Measurements from ENCODE around the gene BMPR1B.

Gene BMPR1B

DNA sequence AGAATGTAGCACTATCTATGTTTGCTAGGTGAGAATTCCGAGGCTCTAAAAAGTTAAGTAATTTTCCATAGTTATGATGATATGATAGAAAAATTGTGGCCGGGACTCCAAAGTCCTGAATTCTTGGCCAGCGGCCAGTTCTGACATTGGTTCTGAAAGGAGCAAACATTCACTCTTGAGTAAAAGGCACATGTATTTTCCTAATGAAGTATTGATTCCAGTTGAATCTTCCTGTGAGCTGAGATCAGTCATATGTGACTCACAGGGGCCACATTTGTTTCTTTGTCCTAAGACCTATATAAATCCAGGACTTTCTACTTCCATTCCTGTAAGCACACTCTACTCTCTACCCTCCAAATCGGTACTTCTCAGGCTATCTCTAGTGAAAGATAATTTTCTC lies 349.9 kb downstream of the BMPR1B start:
- no peaks in the 10 kb centered on the region for H3K9me2 ChIP-seq (replicated peaks; ENCODE audit: control insufficient read depth, low read length)
- H3K9me3 ChIP-seq (ENCODE audit: control insufficient read depth, insufficient read depth, low read length): no peaks in the 10 kb centered on the region
- H4K20me1 ChIP-seq (ENCODE audit: control insufficient read depth, insufficient read depth, low read depth, low read length): no peaks in the 10 kb centered on the region
- H3K79me2 ChIP-seq (ENCODE audit: control insufficient read depth, low read length): no peaks in the 10 kb centered on the region
- no peak overlapping the region for H3K27ac ChIP-seq (ENCODE audit: low read depth, low read length)
- TF ChIP-seq EZH2phosphoT487 (IDR thresholded peaks at IDR 0.05; ENCODE audit: borderline replicate concordance, low read length): no peak
- TF ChIP-seq, protein P1, sequence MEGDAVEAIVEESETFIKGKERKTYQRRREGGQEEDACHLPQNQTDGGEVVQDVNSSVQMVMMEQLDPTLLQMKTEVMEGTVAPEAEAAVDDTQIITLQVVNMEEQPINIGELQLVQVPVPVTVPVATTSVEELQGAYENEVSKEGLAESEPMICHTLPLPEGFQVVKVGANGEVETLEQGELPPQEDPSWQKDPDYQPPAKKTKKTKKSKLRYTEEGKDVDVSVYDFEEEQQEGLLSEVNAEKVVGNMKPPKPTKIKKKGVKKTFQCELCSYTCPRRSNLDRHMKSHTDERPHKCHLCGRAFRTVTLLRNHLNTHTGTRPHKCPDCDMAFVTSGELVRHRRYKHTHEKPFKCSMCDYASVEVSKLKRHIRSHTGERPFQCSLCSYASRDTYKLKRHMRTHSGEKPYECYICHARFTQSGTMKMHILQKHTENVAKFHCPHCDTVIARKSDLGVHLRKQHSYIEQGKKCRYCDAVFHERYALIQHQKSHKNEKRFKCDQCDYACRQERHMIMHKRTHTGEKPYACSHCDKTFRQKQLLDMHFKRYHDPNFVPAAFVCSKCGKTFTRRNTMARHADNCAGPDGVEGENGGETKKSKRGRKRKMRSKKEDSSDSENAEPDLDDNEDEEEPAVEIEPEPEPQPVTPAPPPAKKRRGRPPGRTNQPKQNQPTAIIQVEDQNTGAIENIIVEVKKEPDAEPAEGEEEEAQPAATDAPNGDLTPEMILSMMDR (IDR thresholded peaks at IDR 0.05; ENCODE audit: low read depth, low read length, poor library complexity, severe bottlenecking): no peak
- H3K4me1 ChIP-seq (ENCODE audit: control insufficient read depth, low read length): no peaks in the 10 kb centered on the region
- no peaks in the 10 kb centered on the region for H3F3A ChIP-seq (ENCODE audit: control insufficient read depth, insufficient read depth)
- H3K27me3 ChIP-seq (ENCODE audit: control insufficient read depth, low read length): no peaks in the 10 kb centered on the region
- no peaks in the 10 kb centered on the region for H3K36me3 ChIP-seq (ENCODE audit: control insufficient read depth, low read length)
- no peak overlapping the region for H3K4me2 ChIP-seq (ENCODE audit: low read length)
- no peak overlapping the region for H3K4me3 ChIP-seq (ENCODE audit: low read length)

DNA sequence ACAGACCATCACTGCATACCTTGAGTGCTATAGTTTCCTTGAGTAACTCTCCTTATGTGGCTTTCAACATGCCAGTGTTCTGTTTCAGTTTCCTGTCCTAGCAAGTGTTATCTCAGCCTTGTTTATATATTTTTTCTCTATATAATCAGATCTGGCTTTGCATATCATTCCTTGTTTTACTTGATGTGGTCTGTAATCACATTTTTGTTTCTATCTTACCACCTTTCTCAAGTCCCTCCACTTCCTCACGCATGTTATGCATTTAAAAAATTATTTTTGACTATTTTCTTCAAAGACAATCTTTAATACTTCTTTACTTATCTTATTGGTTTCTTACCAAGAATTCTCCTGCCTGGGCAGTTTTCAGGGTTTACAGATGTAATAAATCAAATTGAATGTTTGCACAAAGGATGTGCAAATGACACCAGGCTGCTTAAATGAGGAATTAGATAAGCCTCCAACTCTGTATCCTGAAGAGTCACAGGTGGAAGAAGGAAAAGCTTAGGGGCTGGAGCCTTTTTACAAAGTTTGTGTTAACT lies 351.2 kb downstream of the BMPR1B start:
- H3K4me1 ChIP-seq (ENCODE audit: control insufficient read depth, low read length): no peaks in the 10 kb centered on the region
- no peaks in the 10 kb centered on the region for H3K9me2 ChIP-seq (replicated peaks; ENCODE audit: control insufficient read depth, low read length)
- no peak for TF ChIP-seq EZH2phosphoT487 (IDR thresholded peaks at IDR 0.05; ENCODE audit: borderline replicate concordance, low read length)
- TF ChIP-seq, protein P1 (IDR thresholded peaks at IDR 0.05; ENCODE audit: low read depth, low read length, poor library complexity, severe bottlenecking): no peak
- no peaks in the 10 kb centered on the region for H3K27me3 ChIP-seq (ENCODE audit: control insufficient read depth, low read length)
- no peak overlapping the region for H3K4me2 ChIP-seq (ENCODE audit: low read length)
- H3F3A ChIP-seq (ENCODE audit: control insufficient read depth, insufficient read depth): no peaks in the 10 kb centered on the region
- no peaks in the 10 kb centered on the region for H3K79me2 ChIP-seq (ENCODE audit: control insufficient read depth, low read length)
- no peaks in the 10 kb centered on the region for H3K9me3 ChIP-seq (ENCODE audit: control insufficient read depth, insufficient read depth, low read length)
- H3K4me3 ChIP-seq (ENCODE audit: low read length): no peak overlapping the region
- no peaks in the 10 kb centered on the region for H3K36me3 ChIP-seq (ENCODE audit: control insufficient read depth, low read length)
- no peak overlapping the region for H3K27ac ChIP-seq (ENCODE audit: low read depth, low read length)
- H4K20me1 ChIP-seq (ENCODE audit: control insufficient read depth, insufficient read depth, low read depth, low read length): no peaks in the 10 kb centered on the region

DNA sequence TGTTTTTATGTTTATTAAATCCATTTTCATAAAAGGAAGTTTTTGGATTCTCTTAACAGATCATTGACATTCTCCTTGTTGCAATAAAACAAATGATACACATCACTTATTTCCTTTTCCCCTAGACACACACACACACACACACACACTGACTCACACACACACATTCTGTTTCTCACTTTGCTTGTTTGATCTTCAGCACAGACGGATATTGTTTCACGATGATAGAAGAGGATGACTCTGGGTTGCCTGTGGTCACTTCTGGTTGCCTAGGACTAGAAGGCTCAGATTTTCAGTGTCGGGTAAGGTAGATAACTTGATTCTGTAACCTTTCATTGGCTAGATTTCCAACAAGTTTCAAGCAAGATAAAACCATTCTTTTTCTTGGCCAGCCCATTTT lies 356.8 kb downstream of the BMPR1B start:
- H3K9me2 ChIP-seq (replicated peaks; ENCODE audit: control insufficient read depth, low read length): no peaks in the 10 kb centered on the region
- no peaks in the 10 kb centered on the region for H3K79me2 ChIP-seq (ENCODE audit: control insufficient read depth, low read length)
- H3K27me3 ChIP-seq (ENCODE audit: control insufficient read depth, low read length): no peaks in the 10 kb centered on the region
- H3K4me3 ChIP-seq (ENCODE audit: low read length): no peak overlapping the region
- H3K4me1 ChIP-seq (ENCODE audit: control insufficient read depth, low read length): no peaks in the 10 kb centered on the region
- no peak overlapping the region for H3K4me2 ChIP-seq (ENCODE audit: low read length)
- no peak for TF ChIP-seq EZH2phosphoT487 (IDR thresholded peaks at IDR 0.05; ENCODE audit: borderline replicate concordance, low read length)
- TF ChIP-seq, protein P1 (IDR thresholded peaks at IDR 0.05; ENCODE audit: low read depth, low read length, poor library complexity, severe bottlenecking): no peak
- H3F3A ChIP-seq (ENCODE audit: control insufficient read depth, insufficient read depth): no peaks in the 10 kb centered on the region
- no peak overlapping the region for H3K27ac ChIP-seq (ENCODE audit: low read depth, low read length)
- no peaks in the 10 kb centered on the region for H4K20me1 ChIP-seq (ENCODE audit: control insufficient read depth, insufficient read depth, low read depth, low read length)
- no peaks in the 10 kb centered on the region for H3K9me3 ChIP-seq (ENCODE audit: control insufficient read depth, insufficient read depth, low read length)
- H3K36me3 ChIP-seq (ENCODE audit: control insufficient read depth, low read length): no peaks in the 10 kb centered on the region

Measured in DOHH2 (cell line).